ENCODE measurements around the gene MAST3.

DNA sequence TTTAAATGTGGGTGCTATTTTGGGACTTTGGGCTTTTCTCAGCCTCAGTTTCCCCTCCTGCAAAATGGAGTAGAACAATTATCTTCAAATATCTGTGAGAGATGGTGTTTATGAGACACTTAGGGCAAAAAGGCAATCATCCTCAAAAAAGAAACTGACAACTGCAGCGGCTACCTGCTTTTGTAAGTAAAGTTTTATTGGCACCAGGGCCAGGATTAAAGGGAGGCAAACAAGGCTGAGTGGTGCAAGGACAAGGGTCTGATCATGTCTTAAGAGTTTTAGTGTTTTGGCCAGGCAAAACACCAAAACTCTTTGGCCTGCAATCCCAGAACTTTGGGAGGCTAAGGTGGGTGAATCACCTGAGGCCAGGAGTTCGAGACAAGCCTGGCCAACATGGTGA lies 1.3 kb upstream of the MAST3 start:
- TF ChIP-seq, protein P1, sequence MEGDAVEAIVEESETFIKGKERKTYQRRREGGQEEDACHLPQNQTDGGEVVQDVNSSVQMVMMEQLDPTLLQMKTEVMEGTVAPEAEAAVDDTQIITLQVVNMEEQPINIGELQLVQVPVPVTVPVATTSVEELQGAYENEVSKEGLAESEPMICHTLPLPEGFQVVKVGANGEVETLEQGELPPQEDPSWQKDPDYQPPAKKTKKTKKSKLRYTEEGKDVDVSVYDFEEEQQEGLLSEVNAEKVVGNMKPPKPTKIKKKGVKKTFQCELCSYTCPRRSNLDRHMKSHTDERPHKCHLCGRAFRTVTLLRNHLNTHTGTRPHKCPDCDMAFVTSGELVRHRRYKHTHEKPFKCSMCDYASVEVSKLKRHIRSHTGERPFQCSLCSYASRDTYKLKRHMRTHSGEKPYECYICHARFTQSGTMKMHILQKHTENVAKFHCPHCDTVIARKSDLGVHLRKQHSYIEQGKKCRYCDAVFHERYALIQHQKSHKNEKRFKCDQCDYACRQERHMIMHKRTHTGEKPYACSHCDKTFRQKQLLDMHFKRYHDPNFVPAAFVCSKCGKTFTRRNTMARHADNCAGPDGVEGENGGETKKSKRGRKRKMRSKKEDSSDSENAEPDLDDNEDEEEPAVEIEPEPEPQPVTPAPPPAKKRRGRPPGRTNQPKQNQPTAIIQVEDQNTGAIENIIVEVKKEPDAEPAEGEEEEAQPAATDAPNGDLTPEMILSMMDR (IDR thresholded peaks at IDR 0.05 in 2 of 3, conservative IDR thresholded peaks at IDR 0.05 in 1 of 3; ENCODE audit: borderline replicate concordance in 1 of 3, insufficient read depth in 1 of 3, low read depth in 2 of 3, low read length in 2 of 3) = no peak
- TF ChIP-seq, protein P2, sequence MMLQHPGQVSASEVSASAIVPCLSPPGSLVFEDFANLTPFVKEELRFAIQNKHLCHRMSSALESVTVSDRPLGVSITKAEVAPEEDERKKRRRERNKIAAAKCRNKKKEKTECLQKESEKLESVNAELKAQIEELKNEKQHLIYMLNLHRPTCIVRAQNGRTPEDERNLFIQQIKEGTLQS (IDR thresholded peaks at IDR 0.05) = no peak
- TF ChIP-seq EZH2 (IDR thresholded peaks at IDR 0.05) (no peak), JUND (IDR thresholded peaks at IDR 0.05) (no peak), POLR2A (IDR thresholded peaks at IDR 0.05; ENCODE audit: borderline replicate concordance, extremely low read depth, insufficient read depth, insufficient read length) (no peak), ZNF274 (IDR thresholded peaks at IDR 0.05; ENCODE audit: low read depth, low read length) (no peak), CEBPB (IDR thresholded peaks at IDR 0.05; ENCODE audit: low read depth) (no peak), YY1 (IDR thresholded peaks at IDR 0.05; ENCODE audit: extremely low read depth, insufficient replicate concordance, low read depth, low read length) (no peak), EZH2phosphoT487 (IDR thresholded peaks at IDR 0.05; ENCODE audit: borderline replicate concordance) (no peak), RAD21 (IDR thresholded peaks at IDR 0.05; ENCODE audit: low read depth) (no peak), SIN3A (IDR thresholded peaks at IDR 0.05; ENCODE audit: low read depth) (no peak), POLR2AphosphoS5 (IDR thresholded peaks at IDR 0.05; ENCODE audit: low read depth, low read length) (no peak)
- TF ChIP-seq, protein P3, sequence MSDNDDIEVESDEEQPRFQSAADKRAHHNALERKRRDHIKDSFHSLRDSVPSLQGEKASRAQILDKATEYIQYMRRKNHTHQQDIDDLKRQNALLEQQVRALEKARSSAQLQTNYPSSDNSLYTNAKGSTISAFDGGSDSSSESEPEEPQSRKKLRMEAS (IDR thresholded peaks at IDR 0.05) = no peak

Measured in HCT116 (cell line).